Cerebellar nuclear complex (tissue), 1 donor: ENCODE measurements around the gene MTUS2.

Source experiments
- DNase-seq, 2 experiments: peaks; one replicate each; lab custom pipeline; 2025; lab: John Stamatoyannopoulos, UW

The MTUS2 gene

DNA sequence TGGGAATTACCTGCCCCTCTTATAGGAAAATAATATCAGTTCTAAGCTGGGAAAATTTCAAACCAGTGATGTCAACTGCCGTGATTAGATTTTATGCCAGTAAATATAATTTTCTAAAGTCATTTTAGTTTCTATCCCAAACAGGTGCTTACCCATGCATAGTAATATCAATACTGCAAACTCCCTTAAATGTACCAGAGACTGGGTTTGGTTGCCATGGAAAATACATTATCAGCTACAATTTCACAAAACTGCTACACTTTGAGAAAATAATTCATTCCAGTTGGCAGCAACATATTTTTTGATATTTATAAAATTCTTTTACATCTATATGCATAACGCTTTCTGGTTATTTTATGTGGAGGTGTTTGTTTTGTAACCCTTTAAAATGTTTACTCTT is 631.8 kb downstream of the MTUS2 start:
- no peak for DNase-seq

- no peak for DNase-seq
Observed at GRCh38 chr13:29452773-29453616, 632.9 kb downstream of the MTUS2 start.

- DNase-seq: no peak
Observed at GRCh38 chr13:29453617-29454011, 633.5 kb downstream of the MTUS2 start.

- no peak for DNase-seq
Observed at GRCh38 chr13:29454931-29455481, 634.9 kb downstream of the MTUS2 start.

DNA sequence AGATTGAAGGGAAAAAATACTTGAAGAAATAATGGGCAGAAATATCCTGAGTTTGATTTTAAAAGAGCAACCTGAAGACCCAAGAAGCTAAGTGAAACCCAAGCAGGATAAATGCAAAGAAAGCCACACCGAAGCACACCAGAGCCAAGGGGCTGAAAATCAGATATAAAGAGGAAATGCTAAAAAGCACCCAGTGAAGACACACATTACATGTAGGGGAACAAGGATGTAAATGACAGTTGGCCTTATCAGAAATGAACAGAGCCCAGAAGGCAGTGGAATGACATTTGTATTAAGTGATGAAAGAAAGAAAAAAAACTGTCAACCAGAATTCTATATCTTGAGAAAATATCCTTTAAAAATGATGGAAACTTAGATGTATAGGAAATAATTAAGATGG is 636.3 kb downstream of the MTUS2 start:
- DNase-seq: no peak

DNA sequence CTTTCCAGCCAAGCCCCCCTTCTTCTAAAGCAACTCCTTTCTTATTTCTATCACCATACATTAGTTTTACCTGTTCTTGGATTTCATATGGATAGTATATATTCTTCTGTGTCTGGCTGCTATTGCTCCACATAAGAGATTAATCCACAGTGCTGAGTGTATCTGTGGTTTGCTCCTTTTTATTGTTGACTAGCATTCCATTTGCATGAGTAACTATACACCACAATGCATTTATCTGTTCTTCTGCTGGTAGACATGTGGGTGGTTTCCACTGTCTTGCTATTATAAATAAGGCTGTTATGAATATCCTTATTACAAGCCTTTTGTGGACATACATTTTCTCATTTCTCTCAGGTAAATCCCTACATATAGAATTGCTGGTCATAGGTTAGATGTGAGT is 637.2 kb downstream of the MTUS2 start:
- DNase-seq: no peak

- DNase-seq: no peak
Observed at GRCh38 chr13:29458419-29458818, 638.3 kb downstream of the MTUS2 start.

- DNase-seq: no peak
Observed at GRCh38 chr13:29459813-29460355, 639.7 kb downstream of the MTUS2 start.

DNA sequence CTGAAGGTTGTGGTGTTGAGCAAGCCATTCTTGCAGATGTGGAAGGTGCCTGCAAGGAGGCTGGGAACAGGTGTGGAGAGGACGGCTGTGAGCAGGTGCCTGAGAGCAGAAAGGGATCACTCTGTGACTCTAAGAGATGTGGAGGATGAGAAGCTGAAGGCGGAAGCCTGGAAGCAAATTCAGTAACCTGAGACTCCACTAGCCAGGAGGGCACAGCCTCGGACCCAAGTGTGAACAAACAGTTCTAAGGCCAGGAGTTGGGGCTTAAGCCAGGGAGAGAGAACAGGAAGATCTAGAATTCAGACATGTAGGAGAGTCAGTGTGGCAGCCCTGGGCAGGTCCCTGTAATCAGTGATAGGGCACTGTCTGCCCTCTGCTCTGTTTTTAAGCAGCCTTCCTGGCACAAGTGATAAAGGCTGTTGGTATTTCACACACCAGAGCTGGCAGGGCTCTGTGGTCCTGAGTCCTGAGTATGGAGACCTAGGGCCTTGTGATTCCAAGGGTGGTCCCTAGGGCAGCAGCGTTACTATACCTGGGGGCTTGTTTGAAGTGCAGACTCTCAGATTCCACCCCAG is 644.1 kb downstream of the MTUS2 start:
- DNase-seq: no peak

GRCh38 chr13:29465741-29466293 is 645.7 kb downstream of the MTUS2 start:
- no peak for DNase-seq

DNA sequence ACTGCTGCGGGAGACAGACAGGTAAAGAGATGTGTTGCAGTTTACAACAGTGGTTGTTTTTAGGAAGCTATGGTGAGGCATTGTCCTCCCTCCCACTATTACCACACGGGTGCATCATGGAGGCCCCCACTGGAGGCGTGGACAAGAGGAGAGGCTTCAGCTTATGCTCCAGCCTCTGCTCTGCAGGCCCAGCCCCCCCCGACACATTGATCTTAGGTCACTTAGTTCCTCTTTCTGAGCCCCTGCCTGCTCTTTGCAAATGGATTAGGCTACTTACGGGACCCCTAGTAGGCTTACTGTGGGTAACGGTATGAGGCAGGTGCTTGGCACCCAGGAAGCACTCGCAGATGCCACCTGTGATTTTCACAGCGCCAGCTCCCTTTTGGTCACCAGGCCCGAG is 651.4 kb downstream of the MTUS2 start:
- DNase-seq: no peak

- no peak for DNase-seq
Observed at GRCh38 chr13:29472332-29472961, 652.3 kb downstream of the MTUS2 start.

- DNase-seq: no peak
Observed at GRCh38 chr13:29473166-29473565, 653.0 kb downstream of the MTUS2 start.

DNA sequence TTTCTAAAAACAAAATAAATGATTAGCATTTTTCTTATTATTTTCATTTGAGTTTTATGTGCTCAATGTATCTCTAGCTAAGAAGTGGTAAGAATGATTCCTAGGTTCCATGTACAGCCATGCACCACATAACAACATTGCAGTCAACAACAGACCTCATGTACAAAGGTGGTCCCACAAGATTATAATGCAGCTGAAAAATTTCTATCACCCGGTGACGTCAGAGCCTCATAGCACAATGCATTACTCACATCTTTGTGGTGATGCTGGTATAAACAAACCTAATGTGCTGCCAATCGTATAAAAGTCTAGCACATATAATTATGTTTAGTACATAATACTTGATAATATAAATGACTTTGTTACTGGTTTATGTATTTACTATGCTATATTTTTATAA is 654.9 kb downstream of the MTUS2 start:
- DNase-seq: no peak

DNA sequence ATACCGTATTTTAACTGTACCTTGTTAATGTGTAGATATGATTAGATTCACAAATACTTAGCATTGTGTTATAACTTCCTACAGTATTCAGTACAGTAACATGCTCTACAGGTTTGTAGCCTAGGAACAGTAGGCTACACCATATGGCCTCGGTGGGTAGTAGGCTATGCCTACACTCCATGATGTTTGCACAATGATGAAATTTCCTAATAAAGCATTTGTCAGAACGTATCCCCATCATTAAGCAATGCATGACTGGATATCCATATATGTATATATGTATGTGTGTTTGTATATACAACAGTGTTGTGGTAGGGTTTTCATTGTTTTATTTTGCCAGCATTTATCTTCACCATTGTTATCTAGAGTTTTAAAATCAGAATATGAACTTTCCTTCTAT is 655.9 kb downstream of the MTUS2 start:
- no peak for DNase-seq

GRCh38 chr13:29479716-29480492 is 659.8 kb downstream of the MTUS2 start:
- DNase-seq: no peak

DNA sequence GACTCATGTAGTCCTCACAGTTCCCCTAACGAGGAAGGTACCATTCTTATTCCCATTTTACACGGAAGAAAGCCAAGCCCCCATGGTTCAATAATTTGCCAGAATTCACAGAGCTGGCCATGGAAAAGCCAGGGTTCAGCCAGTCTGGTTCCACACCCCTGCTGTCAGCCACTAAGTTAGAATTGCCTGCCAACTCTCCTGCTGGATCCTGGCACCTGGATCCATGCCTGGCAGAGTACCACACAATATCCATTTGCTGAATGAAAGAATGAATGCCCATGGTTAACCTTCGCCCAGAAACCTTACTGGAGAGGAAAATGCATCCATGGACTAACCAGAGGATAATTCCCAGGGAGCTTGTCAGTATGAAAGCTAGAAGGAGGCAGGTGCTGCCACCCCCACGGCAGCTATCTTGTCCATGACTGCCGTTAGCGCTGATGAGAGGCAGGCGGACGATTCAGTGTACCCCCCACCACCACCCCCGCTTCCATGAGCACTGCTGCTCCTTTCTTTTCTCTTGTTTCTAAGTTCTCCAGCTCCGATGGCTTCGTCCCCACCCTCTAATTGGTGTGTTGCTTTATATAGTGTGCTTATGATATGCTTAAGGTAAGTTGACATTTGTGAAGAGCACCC is 660.9 kb downstream of the MTUS2 start:
- peak; percentile 19 to 83 for DNase-seq

DNA sequence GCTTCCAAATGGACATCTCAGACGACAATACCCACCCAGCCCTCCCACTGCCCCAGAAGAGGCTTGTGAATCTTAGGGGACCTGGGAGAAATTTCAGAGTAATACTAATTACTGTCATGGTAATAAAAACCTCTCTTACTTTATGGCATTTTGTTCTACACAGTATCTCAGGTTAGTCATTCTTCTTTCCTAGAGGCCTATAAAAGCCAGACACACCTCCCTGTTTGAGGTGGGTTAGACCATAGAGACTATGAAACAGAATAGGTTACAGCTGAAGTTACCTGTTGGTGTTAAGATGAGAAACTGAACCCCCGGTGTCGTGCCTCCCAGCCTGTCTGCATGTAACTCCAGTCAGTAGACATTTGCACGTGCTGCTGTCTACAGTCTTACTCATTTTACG is 661.5 kb downstream of the MTUS2 start:
- DNase-seq: no peak

DNA sequence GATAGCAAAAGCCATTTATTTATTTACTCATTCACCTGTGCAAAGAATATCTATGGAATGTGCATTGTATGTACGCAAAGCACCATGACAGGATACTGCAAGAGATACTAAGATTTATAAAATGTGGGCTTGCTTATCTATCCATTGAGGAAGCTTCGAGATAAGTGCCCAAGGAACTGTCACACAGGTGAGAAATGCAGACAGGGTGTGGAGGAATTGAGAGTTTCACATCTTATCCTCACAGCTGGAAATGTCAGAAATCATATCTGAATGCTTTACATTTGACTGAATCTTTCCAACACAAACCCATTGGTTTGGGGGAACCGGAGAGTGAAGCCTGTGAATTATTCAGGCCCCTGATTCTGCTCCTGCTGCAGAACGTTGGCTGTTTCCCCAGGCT is 662.4 kb downstream of the MTUS2 start:
- DNase-seq: no peak

DNA sequence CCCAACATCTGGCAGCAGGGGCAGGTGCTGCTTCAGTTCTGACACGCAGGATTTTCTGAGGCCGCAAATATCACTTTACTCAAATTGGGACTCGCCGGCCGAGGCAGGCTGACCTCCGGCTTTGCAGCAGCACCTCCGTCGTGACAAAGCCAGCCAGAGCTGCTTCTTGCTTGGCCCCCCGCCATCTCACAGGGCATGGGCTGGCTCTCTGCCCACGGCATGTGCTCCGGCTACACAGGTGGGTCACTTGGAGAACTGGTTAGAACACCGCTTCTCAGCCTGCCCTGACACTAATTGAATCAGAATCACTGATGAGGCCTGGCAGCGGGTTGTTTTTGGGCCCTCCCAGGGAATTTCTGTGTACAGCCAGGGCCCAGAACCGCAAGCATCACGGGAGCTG is 663.1 kb downstream of the MTUS2 start:
- peak in 1 of 2 experiments; percentile 15 for DNase-seq

- no peak for DNase-seq
Observed at GRCh38 chr13:29483623-29484022, 663.5 kb downstream of the MTUS2 start.
